ENCODE data around the gene BPIFA1.

DNA sequence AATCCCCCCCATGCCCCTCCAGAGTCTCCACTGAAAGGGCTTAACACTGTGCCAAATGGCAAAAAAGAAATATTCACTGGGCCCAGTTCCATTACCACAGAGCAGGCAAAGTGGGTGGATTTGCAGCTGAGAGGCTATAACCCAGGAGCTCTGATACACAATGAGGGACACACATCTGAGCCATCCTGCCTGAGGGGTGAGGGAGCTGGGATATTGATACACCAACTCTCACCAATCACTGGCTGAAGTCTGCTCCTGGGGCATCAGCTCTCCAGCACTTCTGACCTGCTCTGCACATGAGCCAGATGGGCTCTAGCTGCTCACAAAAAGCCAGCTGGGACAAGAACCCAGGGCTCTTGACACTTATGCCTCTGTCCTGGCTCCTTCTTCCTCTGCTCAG is 52.1 kb downstream of the BPIFA1 start:
- TF ChIP-seq, protein P1, sequence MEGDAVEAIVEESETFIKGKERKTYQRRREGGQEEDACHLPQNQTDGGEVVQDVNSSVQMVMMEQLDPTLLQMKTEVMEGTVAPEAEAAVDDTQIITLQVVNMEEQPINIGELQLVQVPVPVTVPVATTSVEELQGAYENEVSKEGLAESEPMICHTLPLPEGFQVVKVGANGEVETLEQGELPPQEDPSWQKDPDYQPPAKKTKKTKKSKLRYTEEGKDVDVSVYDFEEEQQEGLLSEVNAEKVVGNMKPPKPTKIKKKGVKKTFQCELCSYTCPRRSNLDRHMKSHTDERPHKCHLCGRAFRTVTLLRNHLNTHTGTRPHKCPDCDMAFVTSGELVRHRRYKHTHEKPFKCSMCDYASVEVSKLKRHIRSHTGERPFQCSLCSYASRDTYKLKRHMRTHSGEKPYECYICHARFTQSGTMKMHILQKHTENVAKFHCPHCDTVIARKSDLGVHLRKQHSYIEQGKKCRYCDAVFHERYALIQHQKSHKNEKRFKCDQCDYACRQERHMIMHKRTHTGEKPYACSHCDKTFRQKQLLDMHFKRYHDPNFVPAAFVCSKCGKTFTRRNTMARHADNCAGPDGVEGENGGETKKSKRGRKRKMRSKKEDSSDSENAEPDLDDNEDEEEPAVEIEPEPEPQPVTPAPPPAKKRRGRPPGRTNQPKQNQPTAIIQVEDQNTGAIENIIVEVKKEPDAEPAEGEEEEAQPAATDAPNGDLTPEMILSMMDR (conservative IDR thresholded peaks at IDR 0.05; ENCODE audit: low read length), result no peak
- no peak for TF ChIP-seq EZH2phosphoT487 (IDR thresholded peaks at IDR 0.05; ENCODE audit: borderline replicate concordance, low read depth, low read length)

Measured in OCI-LY7 (cell line).